GM18519 (cell line): ENCODE measurements around the gene PPARD.

ENCODE experiments used
- ATAC-seq: cut with Tn5 transposase; IDR thresholded peaks from one replicate; pipeline ENCODE4 v1.9.1; 2021; ENCODE audit warnings: mild to moderate bottlenecking, moderate library complexity; ENCODE audit not compliant: unreplicated experiment, low FRiP score

The PPARD gene

GRCh38 chr6:35402136-35402855 is 59.9 kb downstream of the PPARD start:
- no peak for ATAC-seq

DNA sequence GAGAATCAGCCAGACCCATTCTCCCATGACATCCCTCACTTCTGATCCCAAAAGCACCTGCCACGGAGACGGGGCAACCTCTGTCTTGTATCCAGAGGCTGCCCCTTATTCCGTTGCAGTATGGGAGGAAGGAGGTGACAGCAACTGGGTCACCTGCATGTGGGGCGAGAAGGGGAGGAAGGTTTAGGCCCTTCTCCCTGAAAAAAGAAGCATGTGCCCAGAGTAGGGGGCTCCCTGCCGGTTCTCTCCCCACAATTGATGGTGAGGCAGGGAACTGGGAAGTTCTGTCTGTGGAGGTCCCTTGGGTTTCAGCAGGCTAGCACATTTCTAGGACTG is 60.5 kb downstream of the PPARD start:
- ATAC-seq = no peak

DNA sequence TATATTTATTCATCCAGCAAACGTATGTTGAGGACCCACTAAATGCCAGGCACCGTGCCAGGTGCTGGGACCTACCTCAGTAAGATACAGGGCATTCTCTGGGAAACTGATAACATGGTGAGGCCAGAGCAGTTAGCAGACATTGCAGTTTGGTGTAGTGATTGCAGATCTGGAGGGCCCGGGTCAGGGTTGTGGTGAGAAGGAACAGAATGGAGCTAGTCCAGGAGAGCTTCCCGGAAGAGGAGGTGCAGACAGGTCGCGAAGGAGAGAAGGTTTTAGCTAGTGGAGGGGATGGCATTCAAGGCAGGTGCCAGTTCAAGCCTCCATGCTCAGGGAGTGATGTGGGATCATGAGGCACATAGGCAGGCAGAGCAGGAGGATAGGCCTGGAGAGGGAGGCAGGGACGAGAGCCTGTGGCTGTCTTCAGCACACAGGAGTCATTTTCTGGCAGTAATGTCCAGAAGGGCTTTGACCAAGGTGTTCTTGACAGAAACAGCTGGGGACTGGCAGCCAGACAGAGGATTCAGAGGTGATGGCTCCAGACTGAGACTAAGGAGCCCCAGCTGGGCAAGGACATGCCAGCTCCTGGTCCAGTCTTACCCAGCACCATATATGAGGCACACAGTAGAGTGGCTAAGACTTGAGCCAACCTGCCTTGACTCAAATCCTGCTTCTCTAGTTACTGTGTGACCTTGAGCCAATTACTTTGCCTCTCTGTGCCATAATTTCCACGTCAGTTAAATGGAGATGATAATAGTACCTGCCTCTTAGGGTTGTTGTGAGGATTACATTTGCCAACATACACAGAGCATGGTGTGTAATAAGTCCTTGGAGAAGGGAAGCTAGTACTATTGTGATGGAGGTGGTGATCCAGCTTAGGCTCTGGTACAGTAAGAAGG is 61.4 kb downstream of the PPARD start:
- no peak for ATAC-seq

- no peak for ATAC-seq
Observed at GRCh38 chr6:35406711-35407485, 64.5 kb downstream of the PPARD start.

GRCh38 chr6:35409245-35409644 is 66.9 kb downstream of the PPARD start:
- ATAC-seq = no peak

GRCh38 chr6:35410131-35410530 is 67.8 kb downstream of the PPARD start:
- no peak for ATAC-seq

GRCh38 chr6:35411066-35411465 is 68.7 kb downstream of the PPARD start:
- ATAC-seq = no peak

DNA sequence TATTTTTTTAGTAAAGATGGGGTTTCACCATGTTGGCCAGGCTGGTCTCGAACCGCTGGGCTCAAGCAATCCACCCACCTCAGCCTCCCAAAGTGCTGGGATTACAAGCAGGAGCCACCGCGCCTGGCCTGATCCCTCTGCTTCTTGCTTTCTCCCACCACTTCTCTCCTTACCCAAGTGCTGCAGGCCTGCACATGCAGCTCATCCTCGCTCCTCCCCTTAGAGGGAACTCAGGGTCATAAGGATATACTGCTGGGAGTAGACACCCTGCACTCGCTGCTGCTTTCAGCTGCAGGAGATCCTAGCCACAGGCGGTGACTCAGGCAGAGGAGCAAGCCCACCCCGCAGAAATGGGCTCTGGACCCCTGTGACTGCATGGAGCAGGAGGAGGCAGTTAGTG is 69.7 kb downstream of the PPARD start:
- no peak for ATAC-seq

- ATAC-seq = no peak
Observed at GRCh38 chr6:35413911-35414310, 71.6 kb downstream of the PPARD start.

DNA sequence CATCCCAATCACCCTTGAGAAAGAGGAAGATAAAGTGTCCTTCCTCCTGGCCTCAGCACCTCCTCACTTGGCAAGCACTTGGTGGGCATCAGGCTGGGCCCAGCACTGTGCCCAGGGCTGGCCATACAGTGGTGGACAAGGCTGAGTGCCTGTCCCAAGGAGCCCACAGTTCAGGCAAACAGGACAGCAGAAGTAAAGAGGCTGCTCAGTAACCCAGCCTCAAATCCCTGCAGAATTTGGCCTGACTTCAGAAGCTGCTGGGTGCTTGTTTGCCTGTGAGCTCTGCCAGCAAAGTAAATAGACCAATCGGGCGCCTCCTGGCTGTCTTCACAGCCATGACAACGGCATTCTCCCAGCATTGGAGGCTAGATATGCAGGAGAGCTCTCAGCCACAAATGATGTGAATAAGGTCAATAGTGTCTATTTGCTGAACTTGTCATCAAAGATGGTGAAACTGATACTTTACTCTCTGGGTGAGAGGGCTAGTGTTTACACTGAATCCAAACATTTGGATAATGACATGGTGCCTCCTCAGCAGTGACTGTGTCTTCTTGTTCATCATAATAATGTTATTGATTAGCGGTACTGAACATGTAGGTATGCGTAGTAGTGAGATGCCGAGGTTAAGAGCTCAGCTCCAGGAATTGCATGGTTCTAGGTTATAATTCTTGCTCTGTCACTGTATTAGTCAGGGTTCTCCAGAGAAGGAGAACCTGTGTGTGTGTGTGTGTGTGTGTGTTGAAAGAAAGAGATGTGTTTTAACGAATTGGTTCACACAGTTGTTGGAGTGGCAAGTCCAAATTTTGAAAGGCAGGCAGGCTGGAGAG is 72.9 kb downstream of the PPARD start:
- no peak for ATAC-seq

- ATAC-seq = no peak
Observed at GRCh38 chr6:35417979-35418661, 75.8 kb downstream of the PPARD start.

DNA sequence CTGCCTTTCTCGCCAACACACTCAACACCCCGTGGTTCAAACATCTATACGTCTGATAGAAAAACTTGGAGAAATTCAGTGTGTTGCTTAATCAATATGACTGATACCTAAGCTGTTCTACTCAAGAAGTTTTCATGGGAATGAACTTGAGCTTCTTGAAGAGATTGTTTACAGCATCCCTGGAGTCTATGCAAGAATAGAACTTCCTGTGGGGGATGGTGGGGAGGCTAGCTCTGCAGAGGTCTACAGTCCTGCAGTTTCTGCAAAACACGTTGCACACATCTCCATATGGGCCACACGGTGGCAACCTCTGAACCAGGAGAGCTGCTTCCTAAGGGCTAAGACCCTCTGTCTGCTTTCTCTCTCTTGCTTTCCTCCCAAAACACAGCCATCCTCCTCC is 77.1 kb downstream of the PPARD start:
- ATAC-seq = no peak

- no peak for ATAC-seq
Observed at GRCh38 chr6:35419961-35420360, 77.6 kb downstream of the PPARD start.

DNA sequence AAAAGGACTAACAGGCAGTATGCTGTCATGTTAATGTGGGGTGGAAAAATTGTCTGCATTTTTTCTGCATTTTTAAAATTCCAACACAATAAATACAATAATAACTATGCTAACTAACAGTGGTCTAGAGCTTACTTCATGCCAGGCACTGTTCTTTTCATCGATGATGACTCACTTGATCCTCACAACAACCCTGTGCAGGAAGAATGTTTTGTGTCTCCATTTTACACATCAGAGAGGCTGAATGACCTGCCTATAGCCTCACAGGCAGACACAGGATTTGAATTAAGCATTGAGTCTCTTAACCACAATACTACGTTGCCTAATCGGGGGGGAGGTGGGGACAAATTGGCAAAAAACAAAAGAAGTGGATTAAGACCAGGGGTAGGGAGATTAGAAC is 82.9 kb downstream of the PPARD start:
- no peak for ATAC-seq

DNA sequence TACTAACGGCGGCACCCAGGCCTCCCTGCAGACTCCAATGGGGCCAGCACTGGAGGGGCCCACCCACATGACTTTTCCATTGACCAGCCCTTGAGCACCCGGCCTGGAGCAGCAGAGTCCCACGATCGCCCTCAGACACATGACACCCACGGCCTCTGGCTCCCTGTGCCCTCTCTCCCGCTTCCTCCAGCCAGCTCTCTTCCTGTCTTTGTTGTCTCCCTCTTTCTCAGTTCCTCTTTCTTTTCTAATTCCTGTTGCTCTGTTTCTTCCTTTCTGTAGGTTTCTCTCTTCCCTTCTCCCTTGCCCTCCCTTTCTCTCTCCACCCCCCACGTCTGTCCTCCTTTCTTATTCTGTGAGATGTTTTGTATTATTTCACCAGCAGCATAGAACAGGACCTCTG is 83.7 kb downstream of the PPARD start:
- no peak for ATAC-seq

- no peak for ATAC-seq
Observed at GRCh38 chr6:35427435-35427834, 85.1 kb downstream of the PPARD start.

DNA sequence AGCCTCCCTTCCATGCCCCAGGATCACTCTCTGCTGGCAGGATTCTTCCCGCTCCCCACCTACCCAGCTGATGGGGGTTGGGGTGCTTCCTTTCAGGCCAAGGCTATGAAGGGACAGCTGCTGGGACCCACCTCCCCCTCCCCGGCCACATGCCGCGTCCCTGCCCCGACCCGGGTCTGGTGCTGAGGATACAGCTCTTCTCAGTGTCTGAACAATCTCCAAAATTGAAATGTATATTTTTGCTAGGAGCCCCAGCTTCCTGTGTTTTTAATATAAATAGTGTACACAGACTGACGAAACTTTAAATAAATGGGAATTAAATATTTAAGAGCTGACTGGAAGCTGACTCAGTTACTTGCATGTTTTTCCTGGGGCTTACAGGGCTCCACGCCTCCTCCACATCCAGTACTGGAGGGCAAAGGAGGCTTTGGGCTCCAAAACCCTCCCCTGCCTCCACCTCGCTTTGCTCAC is 85.5 kb downstream of the PPARD start:
- ATAC-seq = no peak

DNA sequence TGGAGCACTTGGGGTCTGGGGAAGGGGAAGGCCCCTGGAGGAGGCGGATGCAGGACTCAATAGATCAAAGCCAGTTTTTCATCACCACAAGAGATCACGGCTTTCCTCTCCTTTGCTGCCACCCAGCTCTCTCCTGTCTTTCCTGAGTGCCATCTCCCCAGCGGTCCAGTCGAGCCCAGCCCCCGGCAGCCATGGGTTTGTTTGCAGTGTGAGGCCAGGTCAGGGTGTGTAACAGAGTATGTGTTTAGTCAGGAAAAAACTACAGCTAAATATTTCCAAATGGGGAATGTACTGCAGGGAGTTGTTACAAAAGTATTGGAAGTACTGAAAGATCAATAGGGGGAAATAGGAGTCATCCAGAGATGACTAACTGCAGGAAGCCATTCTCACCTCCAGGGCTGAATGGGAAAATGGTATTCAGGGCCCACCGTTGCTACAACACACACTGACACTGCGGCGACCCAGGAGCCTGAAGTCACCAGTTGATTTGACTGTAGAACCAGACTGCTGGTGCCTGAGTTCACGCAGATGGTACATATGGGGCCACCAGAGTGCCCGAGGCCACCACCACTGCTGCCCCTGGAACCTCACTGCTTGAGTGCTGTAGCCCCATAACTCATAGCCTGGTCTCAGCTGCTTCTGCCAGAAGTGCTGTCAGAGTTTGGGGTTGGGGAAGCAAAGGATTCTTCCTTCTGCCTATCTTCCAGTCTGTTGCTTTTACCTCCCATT is 86.2 kb downstream of the PPARD start:
- ATAC-seq = no peak

GRCh38 chr6:35429463-35429862 is 87.1 kb downstream of the PPARD start:
- no peak for ATAC-seq
